CD4-positive, alpha-beta T cell treated with Interleukin-4 for 1 hour (primary cell): ENCODE results near the gene CTIF.

Experiments
- DNase-seq, 2 donors: peaks; one replicate each; pipeline ENCODE4 v3.0.0-alpha.2; 2020 to 2022

Gene CTIF

GRCh38 chr18:48761582-48761981 is 222.8 kb downstream of the CTIF start:
- no peak for DNase-seq

GRCh38 chr18:48762022-48762421 is 223.2 kb downstream of the CTIF start:
- no peak for DNase-seq

- no peak for DNase-seq
Observed at GRCh38 chr18:48762836-48763718, 224.2 kb downstream of the CTIF start.

GRCh38 chr18:48763719-48764100 is 224.9 kb downstream of the CTIF start:
- no peak for DNase-seq

GRCh38 chr18:48765053-48765452 is 226.2 kb downstream of the CTIF start:
- no peak for DNase-seq

GRCh38 chr18:48766026-48766425 is 227.2 kb downstream of the CTIF start:
- no peak for DNase-seq

- no peak for DNase-seq
Observed at GRCh38 chr18:48766487-48766886, 227.7 kb downstream of the CTIF start.

- peak in 1 of 2 donors; percentile 35 for DNase-seq
Observed at GRCh38 chr18:48767090-48767690, 228.4 kb downstream of the CTIF start.

- DNase-seq = no peak
Observed at GRCh38 chr18:48769006-48769636, 230.3 kb downstream of the CTIF start.

GRCh38 chr18:48770243-48770642 is 231.4 kb downstream of the CTIF start:
- DNase-seq = no peak

- DNase-seq = no peak
Observed at GRCh38 chr18:48771641-48772375, 233.0 kb downstream of the CTIF start.

GRCh38 chr18:48772457-48772856 is 233.6 kb downstream of the CTIF start:
- DNase-seq = no peak

GRCh38 chr18:48773821-48774220 is 235.0 kb downstream of the CTIF start:
- no peak for DNase-seq

- no peak for DNase-seq
Observed at GRCh38 chr18:48774941-48775340, 236.1 kb downstream of the CTIF start.

GRCh38 chr18:48775372-48776155 is 236.7 kb downstream of the CTIF start:
- DNase-seq = no peak

GRCh38 chr18:48776156-48776555 is 237.3 kb downstream of the CTIF start:
- DNase-seq = no peak

GRCh38 chr18:48776641-48777025 is 237.8 kb downstream of the CTIF start:
- no peak for DNase-seq

- DNase-seq = peak; percentile 68 to 72
Observed at GRCh38 chr18:48777026-48777743, 238.4 kb downstream of the CTIF start.

- no peak for DNase-seq
Observed at GRCh38 chr18:48777744-48778116, 238.9 kb downstream of the CTIF start.

- DNase-seq = no peak
Observed at GRCh38 chr18:48778344-48779011, 239.6 kb downstream of the CTIF start.

GRCh38 chr18:48779462-48779861 is 240.6 kb downstream of the CTIF start:
- no peak for DNase-seq
